HCT116 (cell line): ENCODE data around the gene SIK3.

Experiments used
- EZH2 ChIP-seq: fragments of 200-600 bp; sonication (generic); IDR thresholded peaks from 2 replicates; pipeline ENCODE4 v1.6.1; 2017; ENCODE audit warnings: antibody characterized with exemption, mixed run types
- POLR2A ChIP-seq: IDR thresholded peaks from 2 replicates; pipeline ENCODE4 v1.7.0; 2011; ENCODE audit warnings: borderline replicate concordance; ENCODE audit not compliant: insufficient read depth, insufficient read length; ENCODE audit errors: extremely low read depth
- POLR2AphosphoS5 ChIP-seq: IDR thresholded peaks from 2 replicates; pipeline ENCODE4 v1.6.1; 2011; ENCODE audit warnings: mild to moderate bottlenecking, low read depth, low read length, moderate library complexity
- RAD21 ChIP-seq: IDR thresholded peaks from 2 replicates; pipeline ENCODE4 v1.6.1; 2012; ENCODE audit warnings: low read depth, mild to moderate bottlenecking
- SRF ChIP-seq: IDR thresholded peaks from 2 replicates; pipeline ENCODE4 v1.6.1; 2012; ENCODE audit warnings: low read depth
- TF ChIP-seq, protein P1 (sequence below), 3 experiments: fragments of 200-600 bp in 1 of 3; sonication (generic) in 1 of 3; IDR thresholded peaks in 2 of 3; conservative IDR thresholded peaks in 1 of 3; 2 replicates each; pipeline ENCODE4 v1.5.1; 2012 to 2017; ENCODE audit warnings: low read depth in 2 of 3, low read length in 2 of 3, antibody characterized with exemption in 1 of 3, borderline replicate concordance in 1 of 3, control low read depth in 1 of 3, mild to moderate bottlenecking in 1 of 3, mixed read lengths in 1 of 3, mixed run types in 1 of 3, moderate library complexity in 1 of 3; ENCODE audit not compliant: insufficient read depth in 1 of 3
- TF ChIP-seq, protein P2 (sequence below): IDR thresholded peaks from 2 replicates; pipeline ENCODE4 v1.6.1; 2012

DNA sequence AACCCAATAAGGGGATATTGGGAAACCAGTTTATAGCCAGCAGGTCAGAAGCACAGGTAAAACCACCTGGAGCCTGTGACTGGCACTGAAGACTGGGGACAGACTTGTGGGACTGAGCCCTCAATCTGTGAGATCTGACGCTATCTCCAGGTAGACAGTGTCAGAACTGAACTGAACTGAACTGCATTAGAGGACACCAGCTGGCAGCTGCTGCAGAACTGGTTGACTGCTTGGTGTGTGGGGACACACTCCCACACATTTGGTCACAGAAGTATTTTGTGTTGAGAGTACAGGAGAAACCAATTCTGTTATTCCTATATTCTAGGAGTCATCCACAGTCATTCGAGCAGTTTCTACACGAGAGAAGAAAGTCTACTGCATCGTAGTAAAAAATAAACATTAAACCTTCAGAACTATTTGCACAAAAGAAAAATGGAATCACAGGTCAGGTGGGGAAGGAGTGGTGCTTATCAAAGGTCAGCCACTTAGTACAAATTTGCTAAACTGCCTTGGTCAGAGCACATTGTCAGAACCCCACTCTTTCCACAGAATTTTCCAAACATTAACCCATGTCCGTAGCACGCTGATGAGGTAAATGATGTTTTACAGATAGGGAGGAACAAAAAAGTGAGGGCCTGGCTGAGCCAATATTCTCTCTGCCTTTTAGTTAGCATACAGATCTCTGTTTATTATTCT lies 77.2 kb downstream of the SIK3 start:
- TF ChIP-seq, protein P1, sequence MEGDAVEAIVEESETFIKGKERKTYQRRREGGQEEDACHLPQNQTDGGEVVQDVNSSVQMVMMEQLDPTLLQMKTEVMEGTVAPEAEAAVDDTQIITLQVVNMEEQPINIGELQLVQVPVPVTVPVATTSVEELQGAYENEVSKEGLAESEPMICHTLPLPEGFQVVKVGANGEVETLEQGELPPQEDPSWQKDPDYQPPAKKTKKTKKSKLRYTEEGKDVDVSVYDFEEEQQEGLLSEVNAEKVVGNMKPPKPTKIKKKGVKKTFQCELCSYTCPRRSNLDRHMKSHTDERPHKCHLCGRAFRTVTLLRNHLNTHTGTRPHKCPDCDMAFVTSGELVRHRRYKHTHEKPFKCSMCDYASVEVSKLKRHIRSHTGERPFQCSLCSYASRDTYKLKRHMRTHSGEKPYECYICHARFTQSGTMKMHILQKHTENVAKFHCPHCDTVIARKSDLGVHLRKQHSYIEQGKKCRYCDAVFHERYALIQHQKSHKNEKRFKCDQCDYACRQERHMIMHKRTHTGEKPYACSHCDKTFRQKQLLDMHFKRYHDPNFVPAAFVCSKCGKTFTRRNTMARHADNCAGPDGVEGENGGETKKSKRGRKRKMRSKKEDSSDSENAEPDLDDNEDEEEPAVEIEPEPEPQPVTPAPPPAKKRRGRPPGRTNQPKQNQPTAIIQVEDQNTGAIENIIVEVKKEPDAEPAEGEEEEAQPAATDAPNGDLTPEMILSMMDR (IDR thresholded peaks at IDR 0.05 in 2 of 3, conservative IDR thresholded peaks at IDR 0.05 in 1 of 3; ENCODE audit: borderline replicate concordance in 1 of 3, insufficient read depth in 1 of 3, low read depth in 2 of 3, low read length in 2 of 3): no peak
- no peak for TF ChIP-seq RAD21
- TF ChIP-seq, protein P2, sequence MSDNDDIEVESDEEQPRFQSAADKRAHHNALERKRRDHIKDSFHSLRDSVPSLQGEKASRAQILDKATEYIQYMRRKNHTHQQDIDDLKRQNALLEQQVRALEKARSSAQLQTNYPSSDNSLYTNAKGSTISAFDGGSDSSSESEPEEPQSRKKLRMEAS: no peak
- TF ChIP-seq POLR2A: no peak
- no peak for TF ChIP-seq POLR2AphosphoS5
- TF ChIP-seq SRF: no peak
- TF ChIP-seq EZH2: no peak
